Islet of Langerhans (tissue), 1 donor: ENCODE results near the gene IL1F10.
"Not testable (repeated sequence)": the region's sequence is repeated elsewhere in the genome, so short reads cannot be mapped to it uniquely, and the experiment has no call there.

Source experiments
- FAIRE-seq: peaks from one replicate; lab custom pipeline; 2011; peaks lifted over from hg19 to GRCh38; lab: Jason Lieb, UNC

Gene IL1F10

GRCh38 chr2:113081488-113082210 lies 13.9 kb downstream of the IL1F10 start:
- FAIRE-seq = no peak

- no peak for FAIRE-seq
These were observed 15.5 kb downstream of the IL1F10 start for GRCh38 chr2:113083296-113083695.

- no peak for FAIRE-seq
These were observed 16.7 kb downstream of the IL1F10 start for GRCh38 chr2:113084249-113085000.

GRCh38 chr2:113085542-113085941 lies 17.8 kb downstream of the IL1F10 start:
- no peak for FAIRE-seq

- no peak for FAIRE-seq
These were observed 20.6 kb downstream of the IL1F10 start for GRCh38 chr2:113088213-113088992.

GRCh38 chr2:113089916-113090315 lies 22.1 kb downstream of the IL1F10 start:
- FAIRE-seq = no peak

DNA sequence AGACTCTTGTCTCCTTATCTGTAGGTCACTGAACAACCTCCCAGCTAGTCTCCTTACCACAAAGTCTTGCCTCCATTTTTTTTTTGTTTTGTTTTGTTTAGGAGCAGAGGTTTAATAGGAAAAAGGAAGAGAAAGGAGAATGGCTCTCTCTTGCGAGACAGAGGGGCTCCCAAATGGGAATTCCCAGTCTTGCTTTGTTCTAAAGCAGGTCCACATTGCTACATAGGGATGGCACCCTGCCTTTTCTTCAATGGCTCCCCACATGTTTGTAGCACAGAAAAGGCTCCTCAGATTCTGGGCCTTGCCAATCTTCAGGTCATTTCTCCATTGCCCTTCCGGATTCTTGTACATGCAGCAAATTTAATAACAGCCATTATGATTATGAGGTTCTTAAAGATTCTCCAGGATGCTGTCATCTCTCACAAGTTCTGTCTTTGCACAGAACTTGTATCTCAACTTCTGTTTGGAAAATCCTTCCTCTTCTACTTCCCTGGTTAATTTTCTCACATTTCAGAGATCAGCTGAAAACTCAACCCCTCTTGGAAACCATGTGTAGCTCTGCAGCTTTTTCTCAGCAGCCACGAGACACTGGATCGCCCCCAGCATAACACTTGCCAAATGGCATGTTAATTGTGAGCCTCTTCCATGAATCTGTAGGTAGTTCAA lies 23.6 kb downstream of the IL1F10 start:
- no peak for FAIRE-seq

DNA sequence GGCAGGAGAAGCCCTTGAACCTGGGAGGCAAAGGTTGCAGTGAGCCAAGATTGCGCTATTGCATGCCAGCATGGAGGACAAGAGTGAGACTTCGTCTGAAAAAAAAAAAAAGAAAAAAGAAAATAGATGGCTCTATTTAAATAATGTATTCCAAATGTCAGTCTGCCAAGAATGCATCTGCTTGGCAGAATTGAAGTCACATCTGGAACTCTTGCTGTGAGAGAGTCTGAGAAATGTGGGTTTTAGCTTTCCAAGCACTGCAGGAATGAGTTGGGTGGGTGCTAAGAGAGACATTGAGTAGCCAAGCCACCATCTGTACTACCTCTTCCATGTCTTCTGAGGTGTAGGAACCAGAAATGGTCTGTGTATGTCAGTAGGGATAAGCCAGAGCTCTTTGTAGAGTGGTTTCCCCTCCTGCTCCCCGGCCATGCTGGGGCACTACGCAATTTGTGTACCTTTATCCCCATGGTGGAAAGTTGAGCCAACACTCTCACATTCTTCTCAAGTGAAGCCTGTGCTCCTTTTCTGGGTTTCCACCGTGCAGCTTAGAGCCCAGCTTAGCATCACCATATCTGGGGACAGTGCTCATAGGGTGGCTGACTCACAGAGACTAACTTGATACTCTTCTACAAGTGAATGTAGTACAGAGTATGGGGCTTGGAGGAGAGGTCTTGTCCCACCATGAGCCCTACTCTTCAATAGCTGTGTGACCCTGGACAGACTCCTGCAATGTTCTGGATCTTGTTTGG lies 25.3 kb downstream of the IL1F10 start:
- no peak for FAIRE-seq

DNA sequence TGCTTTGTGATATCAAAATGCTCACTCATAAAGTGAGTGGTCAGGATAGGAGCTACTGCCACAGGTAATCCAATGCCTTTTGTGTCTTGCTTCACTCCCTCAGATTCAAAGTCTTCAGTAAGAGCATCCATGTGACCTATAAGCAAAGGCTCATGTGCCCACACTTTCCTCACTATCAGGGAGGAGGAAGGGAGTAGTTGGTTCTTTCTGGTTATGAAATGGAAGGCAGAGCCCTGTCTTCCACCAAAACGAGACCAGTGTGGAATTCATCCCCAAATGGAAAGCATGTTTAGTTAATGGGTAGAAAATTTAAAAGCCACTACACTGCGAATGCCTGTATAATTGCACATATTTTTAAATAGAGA lies 25.8 kb downstream of the IL1F10 start:
- no peak for FAIRE-seq

DNA sequence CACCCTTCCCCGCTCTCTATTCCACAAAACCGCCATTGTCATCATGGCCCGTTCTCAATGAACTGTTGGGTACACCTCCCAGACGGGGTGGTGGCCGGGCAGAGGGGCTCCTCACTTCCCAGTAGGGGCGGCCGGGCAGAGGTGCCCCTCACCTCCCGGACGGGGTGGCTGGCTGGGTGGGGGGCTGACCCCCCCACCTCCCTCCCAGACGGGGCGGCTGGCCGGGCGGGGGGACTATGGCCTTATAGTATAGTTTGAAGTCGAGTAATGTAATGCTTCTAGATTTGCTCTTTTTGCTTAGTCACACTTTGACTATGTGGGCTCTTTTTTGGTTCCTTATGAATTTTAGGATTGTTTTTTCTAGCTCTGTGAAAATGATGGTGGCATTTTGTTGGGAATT lies 28.5 kb downstream of the IL1F10 start:
- FAIRE-seq = not testable (repeated sequence)

GRCh38 chr2:113096842-113097618 lies 29.3 kb downstream of the IL1F10 start:
- not testable (repeated sequence) for FAIRE-seq

DNA sequence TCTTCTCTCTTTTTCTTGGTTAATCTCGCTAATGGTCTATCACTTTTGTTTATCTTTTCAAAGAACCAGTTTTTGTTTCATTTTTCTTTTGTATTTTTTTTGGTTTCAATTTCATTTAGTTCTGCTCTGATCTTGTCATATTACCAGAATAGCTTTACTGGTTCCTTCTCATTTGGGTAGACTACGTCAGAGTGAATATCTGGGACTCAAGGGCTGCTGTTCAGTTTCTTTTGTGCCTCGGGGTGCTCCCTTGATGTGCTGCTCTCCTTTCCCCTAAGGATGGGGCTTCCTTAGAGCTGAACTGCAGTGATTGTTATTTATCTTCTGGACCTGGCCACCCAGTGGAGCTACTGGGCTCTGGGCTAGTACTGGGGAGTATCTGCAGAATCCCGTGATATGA lies 30.3 kb downstream of the IL1F10 start:
- FAIRE-seq = no peak

- FAIRE-seq = no peak
These were observed 30.8 kb downstream of the IL1F10 start for GRCh38 chr2:113098532-113098931.

GRCh38 chr2:113102133-113102532 lies 34.4 kb downstream of the IL1F10 start:
- FAIRE-seq = no peak

- FAIRE-seq = no peak
These were observed 35.5 kb downstream of the IL1F10 start for GRCh38 chr2:113103277-113103676.

DNA sequence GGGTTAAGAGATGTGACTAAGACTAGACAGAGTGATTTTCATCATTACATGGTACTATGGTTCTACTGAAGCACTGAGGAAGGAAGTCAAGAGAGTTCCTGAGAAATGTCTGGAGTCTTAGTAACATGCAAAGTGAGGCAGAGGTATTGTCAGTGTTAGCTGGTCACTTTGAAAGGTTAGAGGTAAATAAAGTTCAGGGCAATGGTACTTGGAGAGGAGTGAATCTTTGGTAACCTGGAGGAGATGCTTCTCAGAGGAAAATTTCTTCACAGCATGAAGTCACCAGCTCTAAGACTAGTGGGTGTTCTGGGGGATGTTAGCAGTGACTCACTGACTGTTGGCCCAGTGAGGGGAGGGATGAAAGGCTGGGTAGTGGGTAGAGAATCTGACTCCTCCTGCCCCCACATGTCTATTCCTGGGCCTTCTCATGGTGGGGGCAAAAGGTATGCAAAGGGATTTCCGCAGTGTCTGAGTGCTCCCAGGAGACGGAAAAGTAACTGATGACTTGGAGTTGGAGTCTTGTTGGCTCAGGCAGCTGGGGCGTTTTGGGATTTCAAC lies 36.4 kb downstream of the IL1F10 start:
- no peak for FAIRE-seq

- no peak for FAIRE-seq
These were observed 37.4 kb downstream of the IL1F10 start for GRCh38 chr2:113105047-113105785.

DNA sequence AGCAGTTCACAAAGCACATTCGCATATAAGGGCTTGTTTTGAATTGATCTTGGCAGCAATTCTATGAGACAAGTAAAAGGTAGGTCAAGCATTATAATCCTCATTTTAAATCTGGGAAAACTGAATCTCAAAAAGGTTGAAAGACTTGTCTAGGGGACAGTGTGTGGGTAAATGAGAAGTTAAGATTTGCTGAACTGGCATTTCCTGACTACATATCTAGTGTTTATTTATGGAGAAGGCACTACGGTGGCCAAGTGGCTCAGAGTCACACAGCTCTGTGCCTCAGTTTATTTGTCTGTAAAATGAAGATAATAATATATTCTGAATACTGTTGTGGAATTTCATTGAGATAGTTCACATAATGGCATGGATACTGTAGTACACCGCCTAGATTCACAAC lies 43.4 kb downstream of the IL1F10 start:
- FAIRE-seq = no peak

DNA sequence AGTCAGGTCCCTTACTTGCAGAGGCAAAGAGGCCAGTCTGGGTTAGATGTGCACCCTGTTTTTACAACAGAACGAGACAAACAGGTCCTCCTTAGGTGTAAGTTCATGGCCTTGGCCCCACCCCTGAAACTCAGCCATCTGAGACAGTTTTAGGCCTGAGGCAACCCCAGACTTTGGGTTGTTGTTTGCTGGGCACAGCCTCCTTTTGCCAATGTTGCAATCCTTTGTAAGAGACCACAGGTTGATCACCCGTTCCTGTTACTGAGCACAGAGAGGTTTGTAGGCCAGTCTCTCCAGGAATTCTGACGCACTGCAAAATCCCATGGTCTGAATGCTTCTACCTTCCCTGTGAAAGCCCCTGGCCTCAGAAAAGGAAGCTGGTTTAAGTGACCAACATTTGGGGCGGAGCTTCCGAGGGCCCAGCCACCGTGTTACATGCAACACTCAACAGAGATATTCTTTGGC lies 44.1 kb downstream of the IL1F10 start:
- FAIRE-seq = no peak

GRCh38 chr2:113112441-113112840 lies 44.7 kb downstream of the IL1F10 start:
- FAIRE-seq = no peak
